H1 (cell line): ENCODE measurements around the gene PTAR1. TPM values are rescaled to one million over a fixed set of nuclear protein-coding genes. Genes with fewer than 3 reads are reported as not detected.

Experiments
- CTCF ChIA-PET: fragments of 300-600 bp; sonication (Branson Sonifier 250); formaldehyde crosslinking; loops from one replicate; lab custom pipeline; 2021; ENCODE audit not compliant: partially characterized antibody; lab: Charles Lee
- POLR2A ChIA-PET: fragments of 300-600 bp; sonication (Branson Sonifier 250); formaldehyde crosslinking; loops from one replicate; lab custom pipeline; 2021; ENCODE audit warnings: inconsistent platforms; ENCODE audit not compliant: partially characterized antibody; lab: Charles Lee
- DNase-seq, 2 experiments: peaks; one replicate each; pipeline versions ENCODE4 v3.0.0 to v3.0.0-alpha.2; 2010 to 2022; ENCODE audit warnings: low spot score in 2 of 2, low read depth in 1 of 2, mixed read lengths in 1 of 2
- FAIRE-seq: peaks from 2 replicates; lab custom pipeline; 2011; peaks lifted over from hg19 to GRCh38; lab: Jason Lieb, UNC
- H2AFZ ChIP-seq: 2 replicates; pipeline ENCODE4 v1.8.1; 2012; ENCODE audit warnings: low read length, inconsistent platforms
- H2AK5ac ChIP-seq: 2 replicates; pipeline ENCODE4 v1.6.1; 2013; ENCODE audit warnings: low read depth, low read length
- H2BK120ac ChIP-seq: replicated peaks from 2 replicates; pipeline ENCODE3; 2013; ENCODE audit warnings: low read depth, low read length, inconsistent platforms
- H2BK12ac ChIP-seq: 2 replicates; pipeline ENCODE4 v1.6.1; 2013; ENCODE audit warnings: low read depth, low read length
- H2BK15ac ChIP-seq: 2 replicates; pipeline ENCODE4 v1.6.1; 2013; ENCODE audit warnings: low read length
- H2BK20ac ChIP-seq: 2 replicates; pipeline ENCODE4 v1.6.1; 2013; ENCODE audit warnings: low read length
- H2BK5ac ChIP-seq: 2 replicates; pipeline ENCODE4 v1.6.1; 2013; ENCODE audit warnings: low read depth, low read length
- H3K14ac ChIP-seq: 2 replicates; pipeline ENCODE4 v1.6.1; 2013; ENCODE audit warnings: inconsistent platforms; ENCODE audit not compliant: insufficient read length
- H3K18ac ChIP-seq: 2 replicates; pipeline ENCODE4 v1.6.1; 2013; ENCODE audit warnings: low read length; ENCODE audit errors: extremely low read depth
- H3K23ac ChIP-seq: 2 replicates; pipeline ENCODE4 v1.6.1; 2013; ENCODE audit warnings: inconsistent platforms; ENCODE audit not compliant: insufficient read length
- H3K23me2 ChIP-seq: 2 replicates; pipeline ENCODE4 v1.6.1; 2013; ENCODE audit warnings: low read depth, low read length
- H3K27ac ChIP-seq: 2 replicates; pipeline ENCODE4 v1.6.1; 2011; ENCODE audit warnings: low read depth, low read length, inconsistent platforms
- H3K27me3 ChIP-seq, 4 experiments: replicated peaks in 1 of 4; 1 replicate in 1 of 4; 2 replicates in 3 of 4; pipeline versions ENCODE4 v1.6.1 to v1.8.1; 2011 to 2013; ENCODE audit warnings: low read length in 3 of 4, mild to moderate bottlenecking in 3 of 4, inconsistent platforms in 2 of 4, mixed read lengths in 2 of 4, moderate library complexity in 1 of 4; ENCODE audit not compliant: control insufficient read depth in 3 of 4, insufficient read depth in 3 of 4; ENCODE audit errors: extremely low read depth in 1 of 4
- H3K36me3 ChIP-seq, 4 experiments: 2 replicates each; pipeline versions ENCODE4 v1.6.1 to v1.8.1; 2011 to 2013; ENCODE audit warnings: mild to moderate bottlenecking in 4 of 4, low read length in 3 of 4, moderate library complexity in 2 of 4, control low read depth in 1 of 4, inconsistent platforms in 1 of 4; ENCODE audit not compliant: insufficient read depth in 4 of 4, control insufficient read depth in 2 of 4
- H3K4ac ChIP-seq: replicated peaks from 2 replicates; pipeline ENCODE3; 2013; ENCODE audit warnings: low read length, low read depth, mixed read lengths, inconsistent platforms; ENCODE audit not compliant: insufficient read length
- H3K4me1 ChIP-seq, 4 experiments: replicated peaks in 1 of 4; 1 replicate in 1 of 4; 2 replicates in 3 of 4; pipeline versions ENCODE4 v1.6.1 to v1.8.1; 2011 to 2013; ENCODE audit warnings: low read length in 3 of 4, inconsistent platforms in 2 of 4, mixed read lengths in 1 of 4; ENCODE audit not compliant: insufficient read depth in 4 of 4, control insufficient read depth in 3 of 4
- H3K4me2 ChIP-seq, 2 experiments: 2 replicates each; pipeline versions ENCODE4 v1.6.1 to v1.8.1; 2011 to 2013; ENCODE audit warnings: low read depth in 2 of 2, low read length in 2 of 2, control low read depth in 1 of 2, inconsistent platforms in 1 of 2, mild to moderate bottlenecking in 1 of 2; ENCODE audit not compliant: insufficient read depth in 1 of 2
- H3K4me3 ChIP-seq, 4 experiments: fragments of 200-600, 300-600 bp in 1 of 4; sonication (generic), shearing (Covaris generic), sonication (Bioruptor Twin) in 1 of 4; 2 replicates each; pipeline versions ENCODE4 v1.5.1 to v1.8.1; 2011 to 2016; ENCODE audit warnings: low read length in 4 of 4, low read depth in 3 of 4, control low read depth in 2 of 4, inconsistent platforms in 2 of 4, mild to moderate bottlenecking in 2 of 4, mixed read lengths in 1 of 4, moderate library complexity in 1 of 4; ENCODE audit not compliant: insufficient read depth in 2 of 4; ENCODE audit errors: extremely low read depth in 1 of 4
- H3K56ac ChIP-seq: replicated peaks from 2 replicates; pipeline ENCODE3; 2013; ENCODE audit warnings: low read depth, mild to moderate bottlenecking, mixed read lengths, low read length, inconsistent platforms; ENCODE audit not compliant: insufficient read length
- H3K79me1 ChIP-seq: 2 replicates; pipeline ENCODE4 v1.6.1; 2013; ENCODE audit warnings: low read depth, low read length, control low read depth
- H3K79me2 ChIP-seq, 2 experiments: 2 replicates each; pipeline versions ENCODE4 v1.6.1 to v1.8.1; 2012 to 2013; ENCODE audit warnings: low read length in 2 of 2, mild to moderate bottlenecking in 2 of 2, inconsistent platforms in 1 of 2; ENCODE audit not compliant: insufficient read depth in 2 of 2, control insufficient read depth in 1 of 2
- H3K9ac ChIP-seq, 4 experiments: replicated peaks in 1 of 4; 1 replicate in 1 of 4; 2 replicates in 3 of 4; pipeline versions ENCODE4 v1.6.1 to v1.8.1; 2011 to 2013; ENCODE audit warnings: low read depth in 3 of 4, low read length in 3 of 4, control low read depth in 2 of 4, mild to moderate bottlenecking in 2 of 4, moderate library complexity in 2 of 4, inconsistent platforms in 1 of 4; ENCODE audit errors: extremely low read depth in 1 of 4
- H3K9me3 ChIP-seq, 2 experiments: 2 replicates each; pipeline versions ENCODE4 v1.6.1 to v1.8.1; 2012 to 2013; ENCODE audit warnings: mild to moderate bottlenecking in 2 of 2, moderate library complexity in 2 of 2, control low read depth in 1 of 2, inconsistent platforms in 1 of 2, low read depth in 1 of 2, low read length in 1 of 2, mixed read lengths in 1 of 2; ENCODE audit not compliant: insufficient read depth in 2 of 2
- H4K20me1 ChIP-seq, 2 experiments: replicated peaks in 1 of 2; 2 replicates each; pipeline versions ENCODE3 to v1.8.1; 2011 to 2013; ENCODE audit warnings: inconsistent platforms in 2 of 2, low read length in 2 of 2, mild to moderate bottlenecking in 1 of 2; ENCODE audit not compliant: insufficient read depth in 2 of 2, control insufficient read depth in 1 of 2
- H4K5ac ChIP-seq: 2 replicates; pipeline ENCODE4 v1.6.1; 2013; ENCODE audit warnings: low read length, low read depth, mixed read lengths, inconsistent platforms; ENCODE audit not compliant: insufficient read length
- H4K8ac ChIP-seq: 2 replicates; pipeline ENCODE4 v1.8.0; 2013; ENCODE audit warnings: mild to moderate bottlenecking, moderate library complexity, low read length, inconsistent platforms; ENCODE audit not compliant: insufficient read depth; ENCODE audit errors: extremely low read depth
- H4K91ac ChIP-seq: replicated peaks from 2 replicates; pipeline ENCODE3; 2013; ENCODE audit warnings: low read length, mixed read lengths, inconsistent platforms; ENCODE audit not compliant: insufficient read length
- TBP ChIP-seq: IDR thresholded peaks from 2 replicates; pipeline ENCODE4 v1.6.1; 2011; ENCODE audit warnings: low read depth, low read length, improper control_type of control experiment
- USF2 ChIP-seq: IDR thresholded peaks from 2 replicates; pipeline ENCODE4 v1.6.1; 2011; ENCODE audit warnings: low read length, improper control_type of control experiment
- WGBS, 2 experiments: shearing (Covaris generic) in 1 of 2; methylation state at CpG; one replicate each; pipeline versions ENCODE4 v1.1.6 to v1.1.7; 2013 to 2015; ENCODE audit warnings: low lambda C conversion rate in 2 of 2, mixed read lengths in 2 of 2, inconsistent platforms in 1 of 2, low coverage in 1 of 2, missing lambda C conversion rate in 1 of 2; ENCODE audit not compliant: insufficient replicate concordance in 2 of 2, insufficient coverage in 1 of 2, insufficient read length in 1 of 2; ENCODE audit errors: extremely low coverage in 1 of 2, missing lambda C conversion rate in 1 of 2; 5-methylcytosine and 5-hydroxymethylcytosine counted together
- polyA plus RNA-seq, 7 experiments: library from polyadenylated mRNA; depleted of rRNA in 3 of 7; stranded (reverse) in 5 of 7; unstranded in 2 of 7; fragments of >200 nt in 5 of 7; fragments of 200-250 nt in 2 of 7; gene quantifications; 1 replicate in 5 of 7; 2 replicates in 1 of 7; 4 replicates in 1 of 7; pipeline versions ENCODE4 v1.2.1 to v1.2.3, GENCODE V29; 2011 to 2013; ENCODE audit warnings: missing spikeins in 2 of 7, mixed read lengths in 2 of 7
- total RNA-seq: library from RNA; stranded (reverse); fragmentation: NEBNext Ultra II Directional; extraction: Animal tissue kit (Norgen Biotek cat#: 25700); gene quantifications from 2 replicates; pipeline ENCODE4 v1.2.1, GENCODE V29; 2021

PTAR1 gene
- total and polyA plus RNA-seq, 2 of the 8 experiments (the other 6 are each of a cell fraction or from before 2014, with no cell fraction given) = 19.5 to 84.9 TPM

GRCh38 chr9:69696802-69697201, 63.0 kb downstream of the PTAR1 start:
- no peak overlapping the region for H3K4me2 ChIP-seq
- 85% methylated on average over 2 of the region's 2 CpGs; no CpG with 5 or more reads in 1 of the 2 experiments for WGBS, 2 experiments
- FAIRE-seq = no peak

More at GRCh38 chr9:69696802-69697201, 63.0 kb downstream of the PTAR1 start:
- Histone ChIP-seq H4K91ac (no peak overlapping the region), H2BK120ac (no peak overlapping the region), H3K18ac (no peak overlapping the region), H3K27me3 (no peaks in the 10 kb centered on the region), H3K9me3 (peaks cover 0 to 3% of the 10 kb centered on the region in 2 experiments; a peak in 1 of 4 replicates), H3K79me2 (no peaks in the 10 kb centered on the region), H2BK5ac (no peak overlapping the region), H4K5ac (no peak overlapping the region), H2AFZ (no peak overlapping the region), H2BK12ac (no peak overlapping the region), H3K23ac (no peak overlapping the region), H3K27ac (no peak overlapping the region)
- ChIA-PET POLR2A (no interaction called here), CTCF (no interaction called here)
- no peak for TF ChIP-seq TBP
- TF ChIP-seq USF2 = no peak
- TF ChIP-seq, all 59 proteins: peak for 0
- no peak overlapping the region for H3K4ac ChIP-seq
- H3K56ac ChIP-seq = no peak overlapping the region
- no peak overlapping the region for H2BK20ac ChIP-seq
- no peaks in the 10 kb centered on the region for H3K23me2 ChIP-seq
- H3K79me1 ChIP-seq = no peaks in the 10 kb centered on the region
- no peak overlapping the region for H3K4me3 ChIP-seq
- no peaks in the 10 kb centered on the region for H3K36me3 ChIP-seq
- no peaks in the 10 kb centered on the region for H3K4me1 ChIP-seq
- no peak overlapping the region for H4K8ac ChIP-seq
- H2AK5ac ChIP-seq = no peak overlapping the region
- no peak overlapping the region for H3K14ac ChIP-seq
- DNase-seq = no peak
- H3K9ac ChIP-seq = no peak overlapping the region
- H2BK15ac ChIP-seq = no peak overlapping the region
- no peaks in the 10 kb centered on the region for H4K20me1 ChIP-seq
